HEK293T (cell line): ENCODE data around the gene BOC.

Experiments used
- CTCF ChIA-PET: fragments of 350-600 bp; formaldehyde crosslinking; extraction: SDS; loops from one replicate; lab custom pipeline; 2021; ENCODE audit warnings: antibody characterized with exemption, inconsistent platforms; lab: Yijun Ruan, JAX
- POLR2A ChIA-PET: fragments of 350-600 bp; formaldehyde crosslinking; extraction: SDS; loops from one replicate; lab custom pipeline; 2020; ENCODE audit warnings: antibody characterized with exemption, inconsistent platforms; lab: Yijun Ruan, JAX
- DNase-seq: peaks from one replicate; pipeline ENCODE4 v3.0.0; 2012; ENCODE audit warnings: mixed read lengths; ENCODE audit errors: extremely low spot score
- ARNT ChIP-seq: fragments of 450-650 bp; IDR thresholded peaks from 2 replicates; pipeline ENCODE4 v1.6.1; 2017; ENCODE audit warnings: mild to moderate bottlenecking
- BHLHE40 ChIP-seq: fragments of 450-650 bp; IDR thresholded peaks from 2 replicates; pipeline ENCODE4 v1.6.1; 2016; ENCODE audit warnings: mild to moderate bottlenecking, moderate library complexity, borderline replicate concordance
- CTBP1 ChIP-seq: fragments of 450-650 bp; IDR thresholded peaks from 2 replicates; pipeline ENCODE4 v1.6.1; 2016; ENCODE audit warnings: borderline replicate concordance
- ELF4 ChIP-seq: fragments of 450-650 bp; IDR thresholded peaks from 2 replicates; pipeline ENCODE4 v1.6.1; 2017; ENCODE audit warnings: antibody characterized with exemption
- FOXA1 ChIP-seq: fragments of 450-650 bp; IDR thresholded peaks from 2 replicates; pipeline ENCODE4 v1.6.1; 2016; ENCODE audit warnings: mild to moderate bottlenecking
- FOXK2 ChIP-seq: fragments of 450-650 bp; IDR thresholded peaks from 2 replicates; pipeline ENCODE4 v1.6.1; 2016; ENCODE audit warnings: mild to moderate bottlenecking
- FOXM1 ChIP-seq: fragments of 450-650 bp; IDR thresholded peaks from 2 replicates; pipeline ENCODE4 v1.6.1; 2017; ENCODE audit warnings: mild to moderate bottlenecking, borderline replicate concordance
- HDGF ChIP-seq: fragments of 450-650 bp; IDR thresholded peaks from 2 replicates; pipeline ENCODE4 v1.6.1; 2017; ENCODE audit warnings: antibody characterized with exemption, borderline replicate concordance
- L3MBTL2 ChIP-seq: fragments of 450-650 bp; conservative IDR thresholded peaks from 2 replicates; pipeline ENCODE4 v1.6.1; 2016; ENCODE audit warnings: mild to moderate bottlenecking
- LEF1 ChIP-seq: fragments of 450-650 bp; IDR thresholded peaks from 2 replicates; pipeline ENCODE4 v1.6.1; 2017; ENCODE audit warnings: mild to moderate bottlenecking, borderline replicate concordance
- NFRKB ChIP-seq: fragments of 450-650 bp; IDR thresholded peaks from 2 replicates; pipeline ENCODE4 v1.6.1; 2016; ENCODE audit warnings: mild to moderate bottlenecking, moderate library complexity
- PKNOX1 ChIP-seq: fragments of 450-650 bp; IDR thresholded peaks from 2 replicates; pipeline ENCODE4 v1.6.1; 2016
- SP1 ChIP-seq: fragments of 450-650 bp; IDR thresholded peaks from 2 replicates; pipeline ENCODE4 v1.6.1; 2017
- SUZ12 ChIP-seq: fragments of 450-650 bp; IDR thresholded peaks from 2 replicates; pipeline ENCODE4 v1.6.1; 2016; ENCODE audit warnings: mild to moderate bottlenecking
- TARDBP ChIP-seq: fragments of 450-650 bp; IDR thresholded peaks from 2 replicates; pipeline ENCODE4 v1.6.1; 2016
- ZNF384 ChIP-seq: fragments of 450-650 bp; IDR thresholded peaks from 2 replicates; pipeline ENCODE4 v1.6.1; 2016

The BOC gene

GRCh38 chr3:113174801-113175485 lies 36.4 kb upstream of the BOC start:
- TF ChIP-seq ZNF384 (no peak), NFRKB (no peak), LEF1 (no peak), FOXM1 (no peak), FOXK2 (no peak), ELF4 (no peak), TARDBP (no peak), SP1 (no peak), SUZ12 (no peak), L3MBTL2 (no peak), CTBP1 (no peak), FOXA1 (no peak), PKNOX1 (no peak), ARNT (no peak), BHLHE40 (no peak), HDGF (no peak)
- DNase-seq: no peak
- ChIA-PET POLR2A (no interaction called here), CTCF (interaction anchor here (0.9 kb wide), 1 partner anchor 9 kb away, joined by 3 read pairs; no protein-coding TSS in a partner anchor)

- ChIA-PET POLR2A (no interaction called here), CTCF (no interaction called here)
- TF ChIP-seq HDGF (no peak), FOXK2 (no peak), PKNOX1 (0 out of 2 replicates have a peak, but pooled peaks have one; percentile 21)
- no peak for DNase-seq
Observed at GRCh38 chr3:113177526-113177925, 33.8 kb upstream of the BOC start.

GRCh38 chr3:113179235-113179824 lies 32.0 kb upstream of the BOC start:
- ChIA-PET CTCF (no interaction called here), POLR2A (no interaction called here)
- no peak for TF ChIP-seq FOXA1
- DNase-seq: no peak

- POLR2A ChIA-PET: interaction anchor here (1.4 kb wide), 1 partner anchor 24 kb away, joined by 3 read pairs; no protein-coding TSS in a partner anchor
Observed at GRCh38 chr3:113183748-113184661, 27.4 kb upstream of the BOC start.

GRCh38 chr3:113185194-113185835 lies 26.0 kb upstream of the BOC start:
- ChIA-PET CTCF (no interaction called here), POLR2A (no interaction called here)
- no peak for TF ChIP-seq L3MBTL2
- no peak for TF ChIP-seq ARNT
- no peak for TF ChIP-seq ELF4
- TF ChIP-seq FOXA1: no peak
- no peak for DNase-seq

More at GRCh38 chr3:113183748-113184661, 27.4 kb upstream of the BOC start:
- TF ChIP-seq SUZ12 (no peak), LEF1 (no peak), SP1 (no peak), ZNF384 (no peak), PKNOX1 (no peak), FOXM1 (no peak), L3MBTL2 (no peak), ELF4 (no peak), FOXA1 (no peak), ARNT (no peak), NFRKB (no peak), HDGF (no peak), BHLHE40 (no peak), FOXK2 (no peak), CTBP1 (no peak), TARDBP (no peak)
- CTCF ChIA-PET: interaction anchor here (1.3 kb wide), 1 partner anchor 11 kb away, joined by 4 read pairs; no protein-coding TSS in a partner anchor
- no peak for DNase-seq
